ENCODE results near the gene GZF1. TPM values are rescaled to one million over a fixed set of nuclear protein-coding genes. Genes with fewer than 3 reads are reported as not detected.

GZF1 gene
- total and polyA plus RNA-seq, 4 experiments from 2014 or later = 2.6 to 14.1 (median 8.2) TPM

DNA sequence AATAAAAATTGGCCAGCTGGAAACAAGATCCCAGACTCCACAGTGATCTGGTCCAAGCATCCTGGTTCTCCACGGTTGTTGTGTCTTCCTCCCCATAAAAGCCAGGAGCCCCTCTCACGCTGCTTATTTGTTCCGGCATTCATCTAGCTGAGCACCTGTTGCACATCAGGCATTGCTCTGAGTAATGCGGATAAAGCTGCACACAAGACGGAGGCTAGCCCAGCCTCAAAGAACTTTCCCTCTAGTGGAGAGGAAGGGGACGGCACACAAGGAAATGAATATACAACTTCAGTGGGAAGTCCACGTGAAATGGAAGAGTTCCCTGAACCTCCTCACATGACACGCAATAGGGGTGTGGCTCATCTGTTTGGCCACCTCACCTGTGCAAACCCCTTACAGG lies 41.7 kb upstream of the GZF1 start:
- Histone ChIP-seq H3K27ac (ENCODE audit: low read depth, low read length) (no peak overlapping the region), H3K27me3 (ENCODE audit: insufficient read depth, low read length) (no peaks in the 10 kb centered on the region), H3K9me3 (ENCODE audit: control insufficient read depth in 1 of 2, low read length in 2 of 2) (no peaks in the 10 kb centered on the region), H3K4me3 (ENCODE audit: low read length in 2 of 2) (no peak overlapping the region), H3K36me3 (ENCODE audit: insufficient read depth, low read length) (no peaks in the 10 kb centered on the region), H3K4me1 (ENCODE audit: insufficient read depth, low read length) (no peaks in the 10 kb centered on the region)
- ChIA-PET POLR2A (ENCODE audit: partially characterized antibody) (no interaction called here), CTCF (ENCODE audit: partially characterized antibody) (interaction anchor here (1.5 kb wide), 1 partner anchor 26 kb away, joined by 3 read pairs; no protein-coding TSS in a partner anchor)
- Mint-ChIP-seq H3K27me3 (peaks cover 6 to 8% of the 10 kb centered on the region in 2 donors), H3K4me1 (no peaks in the 10 kb centered on the region), H3K4me3 (no peak overlapping the region), H3K9me3 (no peaks in the 10 kb centered on the region), H3K36me3 (no peaks in the 10 kb centered on the region), H3K27ac (no peak overlapping the region)
- intact Hi-C loops (cut with micrococcal nuclease) = no loop called here
- DNase-seq = no peak

- no peak overlapping the region for H3K4me3 Mint-ChIP-seq
- no peaks in the 10 kb centered on the region for H3K9me3 Mint-ChIP-seq
- DNase-seq = no peak
- H3K4me1 Mint-ChIP-seq = no peaks in the 10 kb centered on the region
- no peak overlapping the region for H3K27ac Mint-ChIP-seq
- Histone ChIP-seq H3K36me3 (ENCODE audit: insufficient read depth, low read length) (no peaks in the 10 kb centered on the region), H3K27ac (ENCODE audit: low read depth, low read length) (no peak overlapping the region), H3K4me1 (ENCODE audit: insufficient read depth, low read length) (no peaks in the 10 kb centered on the region), H3K9me3 (ENCODE audit: control insufficient read depth in 1 of 2, low read length in 2 of 2) (no peaks in the 10 kb centered on the region), H3K4me3 (ENCODE audit: low read length in 2 of 2) (no peak overlapping the region), H3K27me3 (ENCODE audit: insufficient read depth, low read length) (no peaks in the 10 kb centered on the region)
- no peaks in the 10 kb centered on the region for H3K36me3 Mint-ChIP-seq
- intact Hi-C loops (cut with micrococcal nuclease) = no loop called here
- POLR2A ChIA-PET (ENCODE audit: partially characterized antibody) = no interaction called here
- H3K27me3 Mint-ChIP-seq = peaks cover 0 to 1% of the 10 kb centered on the region in 2 donors
- CTCF ChIA-PET (ENCODE audit: partially characterized antibody) = interaction anchor here (0.6 to 1.1 kb wide), 2 partner anchors 633 to 795 kb away, joined by 3 read pairs; no protein-coding TSS in a partner anchor
Measured at GRCh38 chr20:23325107-23325506, 36.9 kb upstream of the GZF1 start.

- Mint-ChIP-seq H3K27ac (no peak overlapping the region), H3K27me3 (peaks cover 1 to 3% of the 10 kb centered on the region in 2 donors), H3K36me3 (no peaks in the 10 kb centered on the region), H3K9me3 (no peaks in the 10 kb centered on the region), H3K4me1 (no peaks in the 10 kb centered on the region), H3K4me3 (no peak overlapping the region)
- Histone ChIP-seq H3K9me3 (ENCODE audit: control insufficient read depth in 1 of 2, low read length in 2 of 2) (no peaks in the 10 kb centered on the region), H3K4me3 (ENCODE audit: low read length in 2 of 2) (no peak overlapping the region), H3K36me3 (ENCODE audit: insufficient read depth, low read length) (no peaks in the 10 kb centered on the region), H3K27ac (ENCODE audit: low read depth, low read length) (no peak overlapping the region), H3K27me3 (ENCODE audit: insufficient read depth, low read length) (no peaks in the 10 kb centered on the region), H3K4me1 (ENCODE audit: insufficient read depth, low read length) (no peaks in the 10 kb centered on the region)
- no peak for DNase-seq
- POLR2A ChIA-PET (ENCODE audit: partially characterized antibody) = no interaction called here
- CTCF ChIA-PET (ENCODE audit: partially characterized antibody) = no interaction called here
- intact Hi-C loops (cut with micrococcal nuclease) = no loop called here
Measured at GRCh38 chr20:23326774-23327173, 35.2 kb upstream of the GZF1 start.

- intact Hi-C loops (cut with micrococcal nuclease) = no loop called here
- Mint-ChIP-seq H3K27me3 (peaks cover 1 to 3% of the 10 kb centered on the region in 2 donors), H3K27ac (no peak overlapping the region), H3K36me3 (no peaks in the 10 kb centered on the region), H3K4me3 (no peak overlapping the region), H3K9me3 (no peaks in the 10 kb centered on the region), H3K4me1 (no peaks in the 10 kb centered on the region)
- no peak for DNase-seq
- H3K27ac ChIP-seq (ENCODE audit: low read depth, low read length) = no peak overlapping the region
- CTCF ChIA-PET (ENCODE audit: partially characterized antibody) = no interaction called here
- POLR2A ChIA-PET (ENCODE audit: partially characterized antibody) = no interaction called here
- no peaks in the 10 kb centered on the region for H3K27me3 ChIP-seq (ENCODE audit: insufficient read depth, low read length)
- H3K9me3 ChIP-seq (ENCODE audit: control insufficient read depth in 1 of 2, low read length in 2 of 2) = no peaks in the 10 kb centered on the region
- no peaks in the 10 kb centered on the region for H3K4me1 ChIP-seq (ENCODE audit: insufficient read depth, low read length)
- H3K36me3 ChIP-seq (ENCODE audit: insufficient read depth, low read length) = no peaks in the 10 kb centered on the region
- no peak overlapping the region for H3K4me3 ChIP-seq (ENCODE audit: low read length in 2 of 2)
Measured at GRCh38 chr20:23327617-23328333, 34.2 kb upstream of the GZF1 start.

DNA sequence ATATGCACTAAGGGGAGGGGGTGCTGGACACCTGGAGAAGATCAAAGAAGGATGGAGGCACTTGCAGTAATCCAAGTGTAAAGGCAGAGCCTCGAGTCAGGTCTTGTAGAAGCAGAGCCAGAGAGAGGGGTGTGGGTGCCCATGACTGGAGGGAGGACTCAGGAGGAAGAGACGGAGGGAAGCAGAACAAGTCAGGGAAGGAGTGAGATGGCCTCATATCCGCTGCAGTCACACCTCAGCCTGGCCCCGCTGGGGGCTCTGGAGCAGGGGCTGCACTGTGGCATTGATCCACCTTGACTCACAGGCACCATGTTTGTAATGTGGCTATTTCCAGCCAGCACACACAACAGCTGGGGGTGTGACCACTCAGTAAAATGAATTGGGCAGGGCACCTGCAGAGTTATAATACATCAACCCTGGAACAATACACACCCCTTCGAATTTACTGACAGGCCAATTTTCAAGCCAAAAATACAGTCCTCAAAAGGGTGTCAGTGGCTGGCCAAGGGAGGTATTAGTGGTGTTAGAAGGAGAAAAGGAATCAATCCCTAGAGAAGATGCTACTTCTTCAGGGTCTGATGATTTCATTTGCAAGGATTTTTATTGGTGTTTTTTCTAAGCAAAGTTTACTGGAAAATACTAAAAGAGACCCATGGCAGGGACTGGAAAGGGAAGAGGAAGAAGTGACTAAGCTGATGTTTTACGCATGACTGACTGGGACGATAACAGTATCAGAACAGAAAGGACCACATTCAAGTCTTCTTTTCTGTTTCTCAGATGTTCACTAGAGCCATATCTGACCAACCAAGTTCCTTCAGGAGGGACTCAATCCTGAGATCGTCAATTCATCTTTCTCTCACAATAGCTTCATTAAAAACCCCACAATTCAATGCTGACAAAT lies 30.3 kb upstream of the GZF1 start:
- Mint-ChIP-seq H3K9me3 (no peaks in the 10 kb centered on the region), H3K27me3 (peaks cover 0 to 3% of the 10 kb centered on the region in 2 donors), H3K36me3 (no peaks in the 10 kb centered on the region), H3K4me3 (no peak overlapping the region), H3K4me1 (peaks cover 0 to 5% (median 4%) of the 10 kb centered on the region in 4 donors), H3K27ac (peak overlapping the region in 1 of 7 donors; percentile 19)
- Histone ChIP-seq H3K27me3 (ENCODE audit: insufficient read depth, low read length) (no peaks in the 10 kb centered on the region), H3K4me3 (ENCODE audit: low read length in 2 of 2) (no peak overlapping the region), H3K9me3 (ENCODE audit: control insufficient read depth in 1 of 2, low read length in 2 of 2) (no peaks in the 10 kb centered on the region), H3K4me1 (ENCODE audit: insufficient read depth, low read length) (peaks cover 5% of the 10 kb centered on the region), H3K27ac (ENCODE audit: low read depth, low read length) (no peak overlapping the region), H3K36me3 (ENCODE audit: insufficient read depth, low read length) (no peaks in the 10 kb centered on the region)
- intact Hi-C loops (cut with micrococcal nuclease) = no loop called here
- ChIA-PET POLR2A (ENCODE audit: partially characterized antibody) (no interaction called here), CTCF (ENCODE audit: partially characterized antibody) (interaction anchor here (1.0 kb wide), 1 partner anchor 18 kb away, joined by 3 read pairs; no protein-coding TSS in a partner anchor)
- DNase-seq = no peak

DNA sequence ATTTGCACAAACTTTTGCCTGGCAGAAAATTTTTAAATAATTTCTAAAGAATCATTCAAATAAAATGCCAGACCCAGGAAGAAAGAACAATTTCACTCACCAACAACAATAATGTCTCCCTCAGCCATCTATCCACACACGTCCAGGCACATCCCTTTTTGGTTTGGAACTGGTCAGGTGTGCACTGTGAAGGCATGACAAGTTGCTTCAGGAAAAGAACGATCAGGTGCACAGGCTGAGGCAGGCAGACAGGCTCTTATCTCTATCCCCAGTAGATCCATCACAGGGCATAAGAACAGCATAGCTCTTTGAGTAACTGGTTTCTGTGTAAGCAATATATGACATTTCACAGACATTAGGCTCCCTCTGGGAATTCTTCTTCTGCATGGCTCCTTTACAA lies 29.5 kb upstream of the GZF1 start:
- no peaks in the 10 kb centered on the region for H3K27me3 ChIP-seq (ENCODE audit: insufficient read depth, low read length)
- Mint-ChIP-seq H3K4me1 (peaks cover 0 to 5% (median 4%) of the 10 kb centered on the region in 4 donors), H3K27me3 (peaks cover 0 to 3% of the 10 kb centered on the region in 2 donors), H3K9me3 (no peaks in the 10 kb centered on the region), H3K4me3 (no peak overlapping the region), H3K27ac (no peak overlapping the region), H3K36me3 (no peaks in the 10 kb centered on the region)
- H3K9me3 ChIP-seq (ENCODE audit: control insufficient read depth in 1 of 2, low read length in 2 of 2) = no peaks in the 10 kb centered on the region
- CTCF ChIA-PET (ENCODE audit: partially characterized antibody) = interaction anchor here (1.0 kb wide), 1 partner anchor 17 kb away, joined by 3 read pairs; no protein-coding TSS in a partner anchor
- POLR2A ChIA-PET (ENCODE audit: partially characterized antibody) = no interaction called here
- intact Hi-C loops (cut with micrococcal nuclease) = no loop called here
- H3K4me1 ChIP-seq (ENCODE audit: insufficient read depth, low read length) = peaks cover 5% of the 10 kb centered on the region
- no peak overlapping the region for H3K4me3 ChIP-seq (ENCODE audit: low read length in 2 of 2)
- H3K27ac ChIP-seq (ENCODE audit: low read depth, low read length) = no peak overlapping the region
- no peak for DNase-seq
- no peaks in the 10 kb centered on the region for H3K36me3 ChIP-seq (ENCODE audit: insufficient read depth, low read length)

DNA sequence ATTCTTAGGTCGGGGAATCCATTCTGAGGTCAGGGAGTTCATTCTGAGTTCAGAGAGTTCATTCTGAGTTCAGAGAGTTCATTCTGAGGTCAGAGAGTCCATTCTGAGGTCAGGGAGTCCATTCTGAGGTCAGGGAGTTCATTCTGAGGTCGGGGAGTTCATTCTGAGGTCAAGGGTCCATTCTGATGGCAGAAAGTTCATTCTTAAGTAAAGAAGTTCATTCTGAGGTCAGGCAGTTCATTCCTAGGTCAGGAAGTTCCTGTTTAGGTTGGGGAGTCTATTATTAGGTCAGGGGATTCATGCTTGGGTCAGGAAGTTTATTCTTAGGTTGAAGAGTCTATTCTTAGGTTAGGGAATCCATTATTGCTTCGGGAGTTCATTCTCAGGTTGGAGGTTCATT lies 27.9 kb upstream of the GZF1 start:
- Mint-ChIP-seq H3K36me3 (no peaks in the 10 kb centered on the region), H3K27ac (peak overlapping the region in 2 of 7 donors; percentile 55 to 75), H3K27me3 (peaks cover 0 to 3% of the 10 kb centered on the region in 2 donors), H3K4me3 (no peak overlapping the region), H3K9me3 (no peaks in the 10 kb centered on the region), H3K4me1 (peaks cover 0 to 5% (median 4%) of the 10 kb centered on the region in 4 donors)
- ChIA-PET POLR2A (ENCODE audit: partially characterized antibody) (no interaction called here), CTCF (ENCODE audit: partially characterized antibody) (no interaction called here)
- Histone ChIP-seq H3K27me3 (ENCODE audit: insufficient read depth, low read length) (no peaks in the 10 kb centered on the region), H3K9me3 (ENCODE audit: control insufficient read depth in 1 of 2, low read length in 2 of 2) (no peaks in the 10 kb centered on the region), H3K4me3 (ENCODE audit: low read length in 2 of 2) (no peak overlapping the region), H3K36me3 (ENCODE audit: insufficient read depth, low read length) (no peaks in the 10 kb centered on the region), H3K27ac (ENCODE audit: low read depth, low read length) (no peak overlapping the region), H3K4me1 (ENCODE audit: insufficient read depth, low read length) (peaks cover 5% of the 10 kb centered on the region)
- intact Hi-C loops (cut with micrococcal nuclease) = no loop called here
- DNase-seq = no peak

All from CD4-positive, alpha-beta memory T cell (primary cell).